ENCODE data around the gene CABLES1.

CABLES1 gene

DNA sequence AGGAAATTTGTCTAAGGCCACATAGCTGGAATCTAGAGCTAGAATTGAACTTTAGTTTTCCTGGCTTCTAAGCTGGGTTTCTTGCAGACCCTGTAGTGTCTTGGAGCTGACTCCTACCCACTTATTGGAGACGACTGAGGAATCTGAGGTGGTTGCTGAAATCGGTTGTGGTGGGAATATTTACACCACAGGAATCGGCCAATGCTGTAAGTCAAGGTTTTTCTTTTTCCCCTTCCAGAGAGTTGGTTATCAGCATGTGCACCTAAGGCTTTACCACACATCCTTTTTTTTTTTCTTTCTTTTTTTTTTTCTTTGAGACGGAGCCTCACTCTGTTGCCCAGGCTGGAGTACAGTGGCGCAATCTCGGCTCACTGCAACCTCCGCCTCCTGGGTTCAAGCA lies 9.4 kb downstream of the CABLES1 start:
- in situ Hi-C loops (cut with HindIII; ENCODE audit: low sequenced_read_pairs) = loop anchor here (25.0 kb wide), 1 partner anchor 243 kb away; no protein-coding TSS in a partner anchor
- TF ChIP-seq, protein P1, sequence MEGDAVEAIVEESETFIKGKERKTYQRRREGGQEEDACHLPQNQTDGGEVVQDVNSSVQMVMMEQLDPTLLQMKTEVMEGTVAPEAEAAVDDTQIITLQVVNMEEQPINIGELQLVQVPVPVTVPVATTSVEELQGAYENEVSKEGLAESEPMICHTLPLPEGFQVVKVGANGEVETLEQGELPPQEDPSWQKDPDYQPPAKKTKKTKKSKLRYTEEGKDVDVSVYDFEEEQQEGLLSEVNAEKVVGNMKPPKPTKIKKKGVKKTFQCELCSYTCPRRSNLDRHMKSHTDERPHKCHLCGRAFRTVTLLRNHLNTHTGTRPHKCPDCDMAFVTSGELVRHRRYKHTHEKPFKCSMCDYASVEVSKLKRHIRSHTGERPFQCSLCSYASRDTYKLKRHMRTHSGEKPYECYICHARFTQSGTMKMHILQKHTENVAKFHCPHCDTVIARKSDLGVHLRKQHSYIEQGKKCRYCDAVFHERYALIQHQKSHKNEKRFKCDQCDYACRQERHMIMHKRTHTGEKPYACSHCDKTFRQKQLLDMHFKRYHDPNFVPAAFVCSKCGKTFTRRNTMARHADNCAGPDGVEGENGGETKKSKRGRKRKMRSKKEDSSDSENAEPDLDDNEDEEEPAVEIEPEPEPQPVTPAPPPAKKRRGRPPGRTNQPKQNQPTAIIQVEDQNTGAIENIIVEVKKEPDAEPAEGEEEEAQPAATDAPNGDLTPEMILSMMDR (IDR thresholded peaks at IDR 0.05; ENCODE audit: low read depth, low read length, missing control alignments) = no peak
- H3K4me3 ChIP-seq (ENCODE audit: low read depth, low read length) = no peak overlapping the region
- DNase-seq (ENCODE audit: low read depth) = no peak

DNA sequence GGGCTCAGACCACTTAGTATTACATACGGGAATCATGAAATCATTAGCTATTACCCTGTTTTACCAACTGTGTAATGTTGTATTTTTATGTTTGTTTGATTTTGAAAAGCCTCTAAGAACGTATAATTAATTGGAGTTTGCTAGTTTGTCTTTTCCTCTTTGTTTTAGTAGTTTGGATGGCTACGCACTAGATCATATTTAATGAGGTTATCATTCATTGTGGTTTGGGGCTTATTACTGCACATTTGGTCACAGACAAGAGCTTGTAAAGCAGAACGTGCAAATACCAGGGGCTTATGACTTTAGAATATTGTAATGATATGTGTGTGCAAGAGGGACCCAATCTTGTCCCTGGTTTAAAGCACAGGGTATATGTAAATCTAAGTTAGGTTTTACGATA lies 10.3 kb downstream of the CABLES1 start:
- in situ Hi-C loops (cut with HindIII; ENCODE audit: low sequenced_read_pairs) = loop anchor here (25.0 kb wide), 1 partner anchor 242 kb away; no protein-coding TSS in a partner anchor
- TF ChIP-seq, protein P1 (IDR thresholded peaks at IDR 0.05; ENCODE audit: low read depth, low read length, missing control alignments) = no peak
- H3K4me3 ChIP-seq (ENCODE audit: low read depth, low read length) = no peak overlapping the region
- DNase-seq (ENCODE audit: low read depth) = no peak

DNA sequence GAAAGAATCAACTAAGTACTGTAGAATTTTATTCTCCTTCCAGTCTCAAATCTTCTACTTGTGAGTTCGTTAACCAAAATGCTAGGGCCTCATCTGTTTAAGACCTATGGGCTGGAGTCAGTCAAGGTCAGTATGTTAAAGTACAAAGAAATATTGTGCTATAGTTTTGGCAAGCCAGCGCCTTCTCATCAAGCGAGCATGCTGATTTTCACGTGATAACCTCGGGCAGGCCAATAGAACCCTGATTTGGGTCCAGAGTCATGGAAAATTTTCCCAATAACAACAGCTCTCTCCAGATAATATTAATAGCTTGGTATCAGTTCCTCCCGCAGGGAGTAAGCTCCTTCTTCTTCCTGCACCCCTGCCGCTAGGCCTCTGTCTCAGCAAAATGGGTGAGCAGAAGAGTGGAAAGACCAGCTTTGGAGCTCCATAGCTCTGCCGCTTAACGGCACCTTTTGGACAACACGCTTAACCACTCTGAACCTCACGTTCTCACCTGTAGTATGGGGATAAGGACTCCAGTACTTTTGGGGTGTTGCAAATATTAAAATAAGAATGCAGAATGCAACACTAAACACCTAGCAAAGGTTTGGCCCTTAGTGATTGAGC lies 11.7 kb downstream of the CABLES1 start:
- in situ Hi-C loops (cut with HindIII; ENCODE audit: low sequenced_read_pairs) = loop anchor here (25.0 kb wide), 1 partner anchor 240 kb away; no protein-coding TSS in a partner anchor
- TF ChIP-seq, protein P1 (IDR thresholded peaks at IDR 0.05; ENCODE audit: low read depth, low read length, missing control alignments) = no peak
- no peak for DNase-seq (ENCODE audit: low read depth)
- H3K4me3 ChIP-seq (ENCODE audit: low read depth, low read length) = no peak overlapping the region

DNA sequence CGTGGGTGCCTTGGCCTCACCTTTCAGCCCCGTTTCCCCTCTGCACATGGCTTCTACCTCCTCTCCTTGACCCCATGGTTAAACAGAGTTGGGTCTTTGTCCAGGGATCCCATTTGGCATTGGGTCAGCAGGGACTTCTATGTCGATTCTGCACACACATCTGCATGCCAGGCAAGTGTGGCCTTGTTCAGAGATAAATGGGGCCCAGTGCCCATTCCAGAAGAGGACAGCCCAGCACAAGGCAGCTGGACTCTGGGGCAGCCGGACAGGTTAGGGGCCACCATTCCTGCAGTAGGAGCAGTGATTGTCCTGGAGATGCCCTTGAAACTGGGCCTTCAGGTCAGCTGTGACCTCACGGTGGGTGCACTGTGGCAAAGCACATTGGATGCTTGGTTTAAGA lies 13.1 kb downstream of the CABLES1 start:
- no peak for DNase-seq (ENCODE audit: low read depth)
- in situ Hi-C loops (cut with HindIII; ENCODE audit: low sequenced_read_pairs) = loop anchor here (25.0 kb wide), 1 partner anchor 239 kb away; no protein-coding TSS in a partner anchor
- no peak overlapping the region for H3K4me3 ChIP-seq (ENCODE audit: low read depth, low read length)
- TF ChIP-seq, protein P1 (IDR thresholded peaks at IDR 0.05; ENCODE audit: low read depth, low read length, missing control alignments) = no peak

DNA sequence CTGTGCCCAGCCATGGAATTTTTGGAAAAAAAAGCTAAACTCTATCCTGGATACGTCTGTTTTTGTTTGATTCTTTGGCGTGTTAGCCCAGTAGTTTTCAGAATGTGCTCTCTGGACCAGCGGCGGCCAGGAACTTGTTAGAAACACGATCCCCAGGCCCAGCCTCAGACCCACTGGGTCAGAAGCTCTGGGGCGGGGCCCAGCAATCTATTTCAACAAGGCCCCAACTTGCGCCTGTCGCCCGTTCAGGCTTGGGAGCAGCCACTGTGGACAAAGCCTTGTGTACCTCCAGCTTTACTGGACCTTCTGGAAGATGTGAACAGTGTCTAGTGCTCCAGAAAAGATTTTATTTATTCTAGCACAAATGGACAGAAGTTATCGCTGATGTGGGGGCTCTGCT lies 14.3 kb downstream of the CABLES1 start:
- no peak for DNase-seq (ENCODE audit: low read depth)
- no peak overlapping the region for H3K4me3 ChIP-seq (ENCODE audit: low read depth, low read length)
- TF ChIP-seq, protein P1 (IDR thresholded peaks at IDR 0.05; ENCODE audit: low read depth, low read length, missing control alignments) = no peak
- in situ Hi-C loops (cut with HindIII; ENCODE audit: low sequenced_read_pairs) = loop anchor here (25.0 kb wide), 1 partner anchor 238 kb away; no protein-coding TSS in a partner anchor

DNA sequence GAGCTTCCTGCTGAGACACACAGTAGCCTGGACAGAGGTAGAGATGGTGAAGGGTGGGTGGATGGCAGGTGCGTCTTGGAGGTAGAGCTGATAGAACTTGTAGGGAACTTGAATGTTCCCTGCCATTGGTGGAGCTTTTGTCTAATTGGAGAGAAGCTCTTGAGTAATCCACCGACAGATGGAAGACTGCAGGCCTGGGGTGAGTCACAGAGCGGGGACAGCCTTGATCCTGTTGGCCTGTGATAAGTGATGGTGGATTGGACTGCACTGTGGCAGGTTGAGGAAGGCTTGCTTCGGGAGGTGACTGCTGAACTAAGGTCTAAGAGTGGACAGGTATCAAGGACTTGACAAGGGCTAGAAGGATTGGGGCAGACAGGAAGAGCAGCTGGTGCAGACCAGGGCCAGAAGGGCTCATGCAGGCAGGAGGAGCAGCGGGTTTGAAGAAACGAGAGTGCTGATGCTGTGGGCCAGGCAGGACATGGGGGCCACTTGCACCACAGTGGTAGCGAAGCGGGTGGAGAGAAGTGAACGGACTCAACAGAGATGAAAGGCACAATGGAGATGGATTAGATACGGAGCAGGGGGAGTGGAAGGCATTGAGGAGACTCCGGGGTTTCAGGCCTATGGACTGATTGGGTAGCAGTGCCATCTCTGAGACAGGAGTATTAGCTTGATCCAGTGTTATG lies 16.3 kb downstream of the CABLES1 start:
- DNase-seq (ENCODE audit: low read depth) = no peak
- no peak overlapping the region for H3K4me3 ChIP-seq (ENCODE audit: low read depth, low read length)
- TF ChIP-seq, protein P1 (IDR thresholded peaks at IDR 0.05; ENCODE audit: low read depth, low read length, missing control alignments) = no peak
- in situ Hi-C loops (cut with HindIII; ENCODE audit: low sequenced_read_pairs) = no loop called here

Measured in astrocyte of the cerebellum (primary cell).